Measurements from ENCODE around the gene UBE2H.

Gene UBE2H

DNA sequence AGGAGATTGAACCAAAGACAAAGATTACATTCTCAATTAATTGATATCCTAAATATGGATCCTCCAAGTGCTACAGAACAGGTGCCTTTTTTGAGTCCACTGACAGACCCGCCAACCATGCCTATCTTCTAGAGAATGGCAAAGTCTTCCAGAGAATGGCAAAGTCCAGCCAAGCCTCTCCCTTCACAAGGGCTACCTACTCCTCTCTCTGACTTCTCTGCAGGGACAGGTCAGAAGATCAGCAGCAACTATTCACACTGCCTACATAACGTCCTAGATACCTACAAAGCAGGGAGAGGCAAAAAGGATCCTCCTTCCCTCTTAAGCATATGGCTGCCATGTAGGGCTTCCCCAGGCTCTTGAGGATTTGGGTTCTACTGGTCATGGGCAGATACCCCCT, 12.4 kb downstream of the UBE2H start:
- H3K4me3 ChIP-seq (ENCODE audit: insufficient read length, low read depth): no peak overlapping the region
- peaks cover 12% of the 10 kb centered on the region for H3K36me3 ChIP-seq (ENCODE audit: insufficient read depth, insufficient read length, low read length)
- H3K27me3 ChIP-seq (ENCODE audit: insufficient read depth, insufficient read length): no peaks in the 10 kb centered on the region
- H3K9ac ChIP-seq (ENCODE audit: insufficient read length, low read depth): no peak overlapping the region
- no peaks in the 10 kb centered on the region for H3K9me3 ChIP-seq (ENCODE audit: insufficient read depth, low read length)
- DNase-seq (ENCODE audit: low read depth, low spot score): no peak
- TF ChIP-seq YY1 (IDR thresholded peaks at IDR 0.05; ENCODE audit: insufficient read depth, insufficient read length): no peak
- TF ChIP-seq ZNF274 (IDR thresholded peaks at IDR 0.05; ENCODE audit: low read depth, low read length): no peak
- peaks cover 2% of the 10 kb centered on the region for H3K4me1 ChIP-seq (ENCODE audit: insufficient read depth, insufficient read length)

DNA sequence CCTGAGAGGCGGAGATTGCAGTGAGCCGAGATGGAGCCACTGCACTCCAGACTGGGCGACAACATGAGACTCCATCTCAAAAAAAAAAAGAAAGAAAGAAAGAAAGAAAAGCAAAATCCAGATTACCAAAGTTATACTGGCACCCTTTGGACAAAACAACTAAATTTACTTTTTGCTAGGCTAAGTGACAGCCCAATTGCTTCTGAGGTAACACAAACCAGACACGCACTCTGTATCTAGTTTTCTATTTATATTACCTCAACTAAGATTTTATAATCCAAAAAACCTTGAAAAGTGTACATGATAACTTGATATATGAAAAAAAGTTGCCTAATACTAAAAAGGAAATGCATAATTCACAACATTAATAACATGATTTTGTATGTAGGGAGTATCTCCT, 12.9 kb downstream of the UBE2H start:
- no peak for DNase-seq (ENCODE audit: low read depth, low spot score)
- no peak overlapping the region for H3K9ac ChIP-seq (ENCODE audit: insufficient read length, low read depth)
- H3K4me1 ChIP-seq (ENCODE audit: insufficient read depth, insufficient read length): peaks cover 2% of the 10 kb centered on the region
- peaks cover 12% of the 10 kb centered on the region for H3K36me3 ChIP-seq (ENCODE audit: insufficient read depth, insufficient read length, low read length)
- no peaks in the 10 kb centered on the region for H3K9me3 ChIP-seq (ENCODE audit: insufficient read depth, low read length)
- no peak overlapping the region for H3K4me3 ChIP-seq (ENCODE audit: insufficient read length, low read depth)
- no peaks in the 10 kb centered on the region for H3K27me3 ChIP-seq (ENCODE audit: insufficient read depth, insufficient read length)
- TF ChIP-seq ZNF274 (IDR thresholded peaks at IDR 0.05; ENCODE audit: low read depth, low read length) (no peak), YY1 (IDR thresholded peaks at IDR 0.05; ENCODE audit: insufficient read depth, insufficient read length) (no peak), SUZ12 (IDR thresholded peaks at IDR 0.05; ENCODE audit: extremely low read depth, insufficient read depth, insufficient read length) (no peak)

DNA sequence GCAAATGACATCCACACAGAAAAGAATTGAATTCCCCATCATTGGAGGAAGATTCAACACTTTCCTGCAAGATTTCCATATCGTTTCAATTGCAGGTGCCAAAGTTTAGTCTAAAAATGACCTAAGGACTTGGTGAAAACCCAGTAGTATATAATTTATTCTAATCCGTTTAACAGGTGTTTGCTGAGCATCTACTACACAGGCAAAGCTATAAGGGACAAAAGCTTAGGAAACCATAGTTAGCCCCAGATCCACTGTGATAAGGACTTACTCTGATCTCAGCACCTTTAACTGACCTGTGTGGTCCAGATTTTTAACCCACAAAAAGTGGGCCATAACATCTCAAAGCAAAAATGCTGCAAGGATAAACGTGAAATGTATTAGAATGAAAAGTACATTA, 19.1 kb downstream of the UBE2H start:
- H3K4me1 ChIP-seq (ENCODE audit: insufficient read depth, insufficient read length): no peaks in the 10 kb centered on the region
- H3K9me3 ChIP-seq (ENCODE audit: insufficient read depth, low read length): no peaks in the 10 kb centered on the region
- no peak for DNase-seq (ENCODE audit: low read depth, low spot score)
- TF ChIP-seq ZNF274 (IDR thresholded peaks at IDR 0.05; ENCODE audit: low read depth, low read length) (no peak), SUZ12 (IDR thresholded peaks at IDR 0.05; ENCODE audit: extremely low read depth, insufficient read depth, insufficient read length) (no peak), YY1 (IDR thresholded peaks at IDR 0.05; ENCODE audit: insufficient read depth, insufficient read length) (no peak)
- no peaks in the 10 kb centered on the region for H3K27me3 ChIP-seq (ENCODE audit: insufficient read depth, insufficient read length)
- H3K36me3 ChIP-seq (ENCODE audit: insufficient read depth, insufficient read length, low read length): no peaks in the 10 kb centered on the region
- no peak overlapping the region for H3K4me3 ChIP-seq (ENCODE audit: insufficient read length, low read depth)
- no peak overlapping the region for H3K9ac ChIP-seq (ENCODE audit: insufficient read length, low read depth)

DNA sequence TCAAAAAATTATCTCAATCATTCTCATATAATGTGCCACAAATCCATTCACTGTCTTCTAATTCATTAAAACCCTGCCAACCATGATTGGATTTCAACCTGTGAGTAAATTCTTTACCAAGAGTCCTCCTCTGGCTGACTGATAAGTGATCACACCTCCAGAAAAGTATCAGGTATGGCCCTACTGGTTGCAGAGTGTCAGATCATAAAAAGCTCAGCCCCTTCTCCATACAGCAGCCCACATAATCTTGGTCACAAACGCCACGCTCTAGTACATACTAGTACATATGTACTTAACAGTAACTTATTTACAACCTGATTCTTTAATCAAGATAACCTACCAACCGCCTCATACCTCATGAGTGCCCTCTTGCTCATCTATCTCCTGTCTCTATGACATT, 26.1 kb downstream of the UBE2H start:
- Histone ChIP-seq H3K27me3 (ENCODE audit: insufficient read depth, insufficient read length) (no peaks in the 10 kb centered on the region), H3K9me3 (ENCODE audit: insufficient read depth, low read length) (no peaks in the 10 kb centered on the region), H3K9ac (ENCODE audit: insufficient read length, low read depth) (no peak overlapping the region), H3K4me1 (ENCODE audit: insufficient read depth, insufficient read length) (peaks cover 2% of the 10 kb centered on the region), H3K4me3 (ENCODE audit: insufficient read length, low read depth) (no peak overlapping the region), H3K36me3 (ENCODE audit: insufficient read depth, insufficient read length, low read length) (peaks cover 10% of the 10 kb centered on the region)
- DNase-seq (ENCODE audit: low read depth, low spot score): no peak
- TF ChIP-seq SUZ12 (IDR thresholded peaks at IDR 0.05; ENCODE audit: extremely low read depth, insufficient read depth, insufficient read length) (no peak), YY1 (IDR thresholded peaks at IDR 0.05; ENCODE audit: insufficient read depth, insufficient read length) (no peak)

DNA sequence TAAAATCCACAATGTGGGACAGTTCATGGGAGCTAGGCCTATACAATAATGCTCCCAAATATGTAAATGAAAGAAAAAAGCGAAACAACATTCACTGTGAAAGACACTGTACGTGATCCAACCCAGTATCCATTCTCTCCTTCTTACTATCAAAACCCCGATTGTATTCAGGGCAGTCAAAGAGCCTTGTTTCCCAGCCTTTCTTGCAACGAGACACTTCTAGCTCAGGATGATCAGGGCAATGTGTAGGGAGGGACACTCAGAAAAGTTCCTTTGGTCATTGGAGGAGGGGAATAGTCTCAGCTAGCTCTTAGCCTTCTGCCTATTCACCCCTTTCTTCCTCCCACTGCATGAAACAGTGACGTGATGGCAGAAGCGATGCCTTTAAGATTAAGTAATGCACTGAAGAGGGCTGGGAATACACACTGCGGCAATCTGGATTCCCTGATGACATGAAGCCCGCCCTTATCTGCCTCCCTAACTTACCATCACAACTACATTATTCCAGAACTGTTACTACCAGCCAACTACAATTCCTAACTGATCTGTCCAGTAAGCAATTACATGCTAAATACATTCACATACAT, 27.3 kb downstream of the UBE2H start:
- peaks cover 13% of the 10 kb centered on the region for H3K36me3 ChIP-seq (ENCODE audit: insufficient read depth, insufficient read length, low read length)
- no peak overlapping the region for H3K9ac ChIP-seq (ENCODE audit: insufficient read length, low read depth)
- peaks cover 2% of the 10 kb centered on the region for H3K4me1 ChIP-seq (ENCODE audit: insufficient read depth, insufficient read length)
- DNase-seq (ENCODE audit: low read depth, low spot score): no peak
- no peaks in the 10 kb centered on the region for H3K9me3 ChIP-seq (ENCODE audit: insufficient read depth, low read length)
- H3K4me3 ChIP-seq (ENCODE audit: insufficient read length, low read depth): no peak overlapping the region
- H3K27me3 ChIP-seq (ENCODE audit: insufficient read depth, insufficient read length): no peaks in the 10 kb centered on the region
- TF ChIP-seq YY1 (IDR thresholded peaks at IDR 0.05; ENCODE audit: insufficient read depth, insufficient read length): no peak
- TF ChIP-seq SUZ12 (IDR thresholded peaks at IDR 0.05; ENCODE audit: extremely low read depth, insufficient read depth, insufficient read length): no peak
- no peak for TF ChIP-seq ZNF274 (IDR thresholded peaks at IDR 0.05; ENCODE audit: low read depth, low read length)

DNA sequence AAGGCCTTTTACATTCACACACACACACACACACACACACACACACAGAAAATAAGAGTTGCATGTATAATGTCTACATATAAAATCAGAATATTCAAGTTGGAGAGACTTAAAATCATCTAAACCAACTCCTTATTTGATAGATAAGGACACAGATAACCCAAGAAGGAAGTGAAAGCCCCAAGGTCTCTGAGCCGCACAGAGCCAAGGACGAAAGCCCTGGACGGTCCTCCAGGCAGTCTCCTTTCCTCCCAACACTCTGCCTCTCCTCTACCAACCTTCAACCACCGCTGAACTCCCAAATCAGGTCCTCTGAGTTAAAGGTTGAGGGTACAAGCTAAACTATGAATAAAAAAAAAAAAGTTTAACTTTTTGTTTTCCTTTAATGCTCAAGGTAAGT, 28.2 kb downstream of the UBE2H start:
- Histone ChIP-seq H3K4me3 (ENCODE audit: insufficient read length, low read depth) (no peak overlapping the region), H3K9ac (ENCODE audit: insufficient read length, low read depth) (no peak overlapping the region), H3K4me1 (ENCODE audit: insufficient read depth, insufficient read length) (peaks cover 5% of the 10 kb centered on the region), H3K36me3 (ENCODE audit: insufficient read depth, insufficient read length, low read length) (peaks cover 20% of the 10 kb centered on the region), H3K9me3 (ENCODE audit: insufficient read depth, low read length) (no peaks in the 10 kb centered on the region), H3K27me3 (ENCODE audit: insufficient read depth, insufficient read length) (no peaks in the 10 kb centered on the region)
- TF ChIP-seq ZNF274 (IDR thresholded peaks at IDR 0.05; ENCODE audit: low read depth, low read length) (no peak), YY1 (IDR thresholded peaks at IDR 0.05; ENCODE audit: insufficient read depth, insufficient read length) (no peak), SUZ12 (IDR thresholded peaks at IDR 0.05; ENCODE audit: extremely low read depth, insufficient read depth, insufficient read length) (no peak)
- no peak for DNase-seq (ENCODE audit: low read depth, low spot score)

DNA sequence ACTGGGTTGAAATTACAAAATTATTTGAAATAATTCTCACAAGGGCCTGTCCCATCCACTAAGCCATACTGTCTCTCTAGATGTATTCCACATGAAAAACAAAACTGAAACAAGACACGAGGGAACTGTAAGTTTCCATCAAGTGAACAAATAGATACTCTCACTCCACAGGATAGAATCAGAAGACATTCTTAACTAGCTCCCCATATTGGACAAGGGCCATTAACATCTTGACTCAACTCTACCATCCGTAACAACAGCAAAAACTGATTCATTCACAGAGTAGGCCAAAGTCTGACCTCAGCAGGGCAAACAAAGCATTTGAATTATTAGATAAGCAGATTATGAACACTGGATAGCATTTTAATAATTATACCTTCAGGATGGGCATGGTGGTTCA, 29.1 kb downstream of the UBE2H start:
- peaks cover 6% of the 10 kb centered on the region for H3K4me1 ChIP-seq (ENCODE audit: insufficient read depth, insufficient read length)
- no peaks in the 10 kb centered on the region for H3K9me3 ChIP-seq (ENCODE audit: insufficient read depth, low read length)
- no peak overlapping the region for H3K9ac ChIP-seq (ENCODE audit: insufficient read length, low read depth)
- no peak for DNase-seq (ENCODE audit: low read depth, low spot score)
- H3K27me3 ChIP-seq (ENCODE audit: insufficient read depth, insufficient read length): no peaks in the 10 kb centered on the region
- TF ChIP-seq ZNF274 (IDR thresholded peaks at IDR 0.05; ENCODE audit: low read depth, low read length): no peak
- no peak for TF ChIP-seq YY1 (IDR thresholded peaks at IDR 0.05; ENCODE audit: insufficient read depth, insufficient read length)
- no peak for TF ChIP-seq SUZ12 (IDR thresholded peaks at IDR 0.05; ENCODE audit: extremely low read depth, insufficient read depth, insufficient read length)
- H3K4me3 ChIP-seq (ENCODE audit: insufficient read length, low read depth): no peak overlapping the region
- peaks cover 25% of the 10 kb centered on the region for H3K36me3 ChIP-seq (ENCODE audit: insufficient read depth, insufficient read length, low read length)

All from NT2/D1 (cell line).